Peyer's patch (tissue), 4 donors: ENCODE measurements around the gene PCED1B.
"Not testable (repeated sequence)": the region's sequence is repeated elsewhere in the genome, so short reads cannot be mapped to it uniquely, and the experiment has no call there.

Experiments used
- CTCF ChIP-seq, 6 experiments: fragments of 450-650 bp in 4 of 6; fragments of 200-600 bp in 2 of 6; sonication (generic) in 1 of 6; IDR thresholded peaks; one replicate each; pipeline ENCODE4 v1.5.1; 2017 to 2019; ENCODE audit warnings: antibody characterized with exemption in 6 of 6, mild to moderate bottlenecking in 3 of 6, moderate library complexity in 1 of 6
- POLR2A ChIP-seq, 2 donors: fragments of 450-650 bp; IDR thresholded peaks; one replicate each; pipeline ENCODE4 v1.5.1; 2017; ENCODE audit warnings: antibody characterized with exemption in 2 of 2, mild to moderate bottlenecking in 2 of 2, moderate library complexity in 2 of 2

GRCh38 chr12:47182164-47182938 lies 102.9 kb downstream of the PCED1B start:
- TF ChIP-seq CTCF, POLR2A (IDR thresholded peaks at IDR 0.05): not testable (repeated sequence)
